ENCODE results near the gene LMAN1L. TPM values are rescaled to one million over a fixed set of nuclear protein-coding genes. Genes with fewer than 3 reads are reported as not detected.
A peak's percentile ranks its signal among the peaks of the same experiment; 100 is the strongest.

The LMAN1L gene
- total RNA-seq, 1 donor from 2014 or later, result 0.65 TPM

- Mint-ChIP-seq H3K27me3 (ENCODE audit: low read depth) (no peaks in the 10 kb centered on the region), H3K9me3 (no peaks in the 10 kb centered on the region), H3K27ac (peak overlapping the region; percentile 79), H3K36me3 (no peaks in the 10 kb centered on the region), H3K4me3 (no peak overlapping the region), H3K4me1 (peaks cover 28% of the 10 kb centered on the region)
- no peak for DNase-seq (ENCODE audit: low spot score in 2 of 2, unreplicated experiment in 2 of 2)
- no peak for TF ChIP-seq CTCF (IDR thresholded peaks at IDR 0.05; ENCODE audit: unreplicated experiment)
These were observed 22.3 kb upstream of the LMAN1L start for GRCh38 chr15:74790080-74790916.

- Mint-ChIP-seq H3K4me1 (peaks cover 28% of the 10 kb centered on the region), H3K4me3 (no peak overlapping the region), H3K9me3 (no peaks in the 10 kb centered on the region), H3K36me3 (no peaks in the 10 kb centered on the region), H3K27ac (no peak overlapping the region), H3K27me3 (ENCODE audit: low read depth) (no peaks in the 10 kb centered on the region)
- TF ChIP-seq CTCF (IDR thresholded peaks at IDR 0.05; ENCODE audit: unreplicated experiment), result no peak
- DNase-seq (ENCODE audit: low spot score in 2 of 2, unreplicated experiment in 2 of 2), result no peak
These were observed 21.6 kb upstream of the LMAN1L start for GRCh38 chr15:74791007-74791406.

- no peaks in the 10 kb centered on the region for H3K36me3 Mint-ChIP-seq
- H3K9me3 Mint-ChIP-seq, result no peaks in the 10 kb centered on the region
- no peak for TF ChIP-seq CTCF (IDR thresholded peaks at IDR 0.05; ENCODE audit: unreplicated experiment)
- H3K27ac Mint-ChIP-seq, result no peak overlapping the region
- DNase-seq (ENCODE audit: low spot score in 2 of 2, unreplicated experiment in 2 of 2), result no peak
- no peaks in the 10 kb centered on the region for H3K27me3 Mint-ChIP-seq (ENCODE audit: low read depth)
- H3K4me1 Mint-ChIP-seq, result peaks cover 28% of the 10 kb centered on the region
- H3K4me3 Mint-ChIP-seq, result no peak overlapping the region
These were observed 21.0 kb upstream of the LMAN1L start for GRCh38 chr15:74791667-74792066.

- no peak overlapping the region for H3K27ac Mint-ChIP-seq
- TF ChIP-seq CTCF (IDR thresholded peaks at IDR 0.05; ENCODE audit: unreplicated experiment), result no peak
- H3K27me3 Mint-ChIP-seq (ENCODE audit: low read depth), result no peaks in the 10 kb centered on the region
- H3K36me3 Mint-ChIP-seq, result no peaks in the 10 kb centered on the region
- DNase-seq (ENCODE audit: low spot score in 2 of 2, unreplicated experiment in 2 of 2), result no peak
- no peak overlapping the region for H3K4me3 Mint-ChIP-seq
- peaks cover 28% of the 10 kb centered on the region for H3K4me1 Mint-ChIP-seq
- no peaks in the 10 kb centered on the region for H3K9me3 Mint-ChIP-seq
These were observed 20.2 kb upstream of the LMAN1L start for GRCh38 chr15:74792227-74793016.

GRCh38 chr15:74793135-74794028 is 19.3 kb upstream of the LMAN1L start:
- Mint-ChIP-seq H3K4me1 (peaks cover 21% of the 10 kb centered on the region), H3K27ac (no peak overlapping the region), H3K9me3 (no peaks in the 10 kb centered on the region), H3K4me3 (no peak overlapping the region), H3K36me3 (no peaks in the 10 kb centered on the region), H3K27me3 (ENCODE audit: low read depth) (no peaks in the 10 kb centered on the region)
- DNase-seq (ENCODE audit: low spot score in 2 of 2, unreplicated experiment in 2 of 2), result no peak
- no peak for TF ChIP-seq CTCF (IDR thresholded peaks at IDR 0.05; ENCODE audit: unreplicated experiment)
